ENCODE data around the gene OR7A17. TPM values are rescaled to one million over a fixed set of nuclear protein-coding genes. Genes with fewer than 3 reads are reported as not detected.

The OR7A17 gene
- polyA plus RNA-seq, 1 of the 3 experiments (the other 2 are of a cell fraction): not detected

DNA sequence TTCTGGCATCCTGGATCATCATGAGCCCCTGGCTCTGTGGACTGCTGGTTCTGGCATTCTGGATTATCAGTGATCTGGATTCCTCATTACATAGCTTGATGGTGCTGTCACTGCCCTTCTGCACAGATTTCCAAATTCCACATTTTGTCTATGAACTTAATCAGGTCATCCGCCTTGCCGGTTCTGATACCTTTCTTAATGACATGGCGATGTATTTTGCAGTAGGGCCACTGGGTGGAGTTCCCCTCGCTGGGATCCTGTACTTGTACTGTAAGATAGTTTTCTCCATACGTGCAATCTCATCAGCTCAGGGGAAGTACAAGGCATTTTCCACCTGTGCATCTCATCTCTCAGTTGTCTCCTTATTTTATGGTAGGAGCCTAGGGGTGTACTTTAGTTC, 30.9 kb upstream of the OR7A17 start:
- H3K27me3 ChIP-seq (ENCODE audit: insufficient read depth): peaks cover 9% of the 10 kb centered on the region; the same call in 1 of the 2 replicates
- peak; percentile 2 for DNase-seq

DNA sequence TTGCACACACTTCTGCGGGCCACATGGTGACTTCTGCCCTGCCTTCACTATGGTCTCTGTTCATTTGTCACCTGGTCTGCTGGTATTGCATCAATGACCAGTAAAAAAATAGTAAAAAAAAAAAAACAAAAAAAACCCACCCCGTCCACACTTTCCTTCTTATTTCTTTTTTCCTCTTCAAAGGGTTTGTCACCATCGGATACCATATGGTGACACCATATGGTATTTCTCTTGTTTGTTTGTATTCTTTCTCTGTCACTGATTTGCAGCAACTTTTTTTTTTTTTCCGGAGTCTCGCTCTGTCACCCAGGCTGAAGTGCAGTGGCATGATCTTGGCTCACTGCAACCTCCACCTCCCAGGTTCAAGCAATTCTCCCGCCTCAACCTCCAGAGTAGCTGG, 29.2 kb upstream of the OR7A17 start:
- POLR2A ChIA-PET: interaction anchor here (0.6 kb wide), 1 partner anchor 61 kb away, joined by 3 read pairs; no protein-coding TSS in a partner anchor
- DNase-seq: no peak
- Histone ChIP-seq H3K4me3 (ENCODE audit: low read depth in 2 of 2, low read length in 1 of 2) (no peak overlapping the region), H3K4me2 (no peak overlapping the region), H3K9me3 (no peaks in the 10 kb centered on the region), H3K79me2 (ENCODE audit: insufficient read depth) (no peaks in the 10 kb centered on the region), H3K27ac (ENCODE audit: low read depth in 2 of 2, low read length in 1 of 2) (no peak overlapping the region), H3K9me2 (no peaks in the 10 kb centered on the region), H2AFZ (ENCODE audit: low read depth) (no peak overlapping the region), H4K20me1 (ENCODE audit: insufficient read depth) (no peaks in the 10 kb centered on the region), H3K4me1 (ENCODE audit: control insufficient read depth in 1 of 2, insufficient read depth in 2 of 2, low read depth in 1 of 2, low read length in 1 of 2) (no peaks in the 10 kb centered on the region), H3K27me3 (ENCODE audit: insufficient read depth) (no peaks in the 10 kb centered on the region; the same call in 1 of the 2 replicates), H3F3A (replicated peaks; ENCODE audit: insufficient read depth) (no peaks in the 10 kb centered on the region), H3K36me3 (replicated peaks in 1 of 2; ENCODE audit: control insufficient read depth in 1 of 2, insufficient read depth in 2 of 2, low read length in 1 of 2) (no peaks in the 10 kb centered on the region), H3K9ac (no peak overlapping the region)
- CTCF ChIA-PET: no interaction called here
- WGBS (ENCODE audit: low lambda C conversion rate): 2% methylated on average over 6 of the region's 6 CpGs
- TF ChIP-seq, protein P1, sequence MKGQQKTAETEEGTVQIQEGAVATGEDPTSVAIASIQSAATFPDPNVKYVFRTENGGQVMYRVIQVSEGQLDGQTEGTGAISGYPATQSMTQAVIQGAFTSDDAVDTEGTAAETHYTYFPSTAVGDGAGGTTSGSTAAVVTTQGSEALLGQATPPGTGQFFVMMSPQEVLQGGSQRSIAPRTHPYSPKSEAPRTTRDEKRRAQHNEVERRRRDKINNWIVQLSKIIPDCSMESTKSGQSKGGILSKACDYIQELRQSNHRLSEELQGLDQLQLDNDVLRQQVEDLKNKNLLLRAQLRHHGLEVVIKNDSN (IDR thresholded peaks at IDR 0.05; ENCODE audit: borderline replicate concordance, low read depth): no peak
- no peak for TF ChIP-seq GABPA (IDR thresholded peaks at IDR 0.05; ENCODE audit: low read depth)
- TF ChIP-seq, protein P2, sequence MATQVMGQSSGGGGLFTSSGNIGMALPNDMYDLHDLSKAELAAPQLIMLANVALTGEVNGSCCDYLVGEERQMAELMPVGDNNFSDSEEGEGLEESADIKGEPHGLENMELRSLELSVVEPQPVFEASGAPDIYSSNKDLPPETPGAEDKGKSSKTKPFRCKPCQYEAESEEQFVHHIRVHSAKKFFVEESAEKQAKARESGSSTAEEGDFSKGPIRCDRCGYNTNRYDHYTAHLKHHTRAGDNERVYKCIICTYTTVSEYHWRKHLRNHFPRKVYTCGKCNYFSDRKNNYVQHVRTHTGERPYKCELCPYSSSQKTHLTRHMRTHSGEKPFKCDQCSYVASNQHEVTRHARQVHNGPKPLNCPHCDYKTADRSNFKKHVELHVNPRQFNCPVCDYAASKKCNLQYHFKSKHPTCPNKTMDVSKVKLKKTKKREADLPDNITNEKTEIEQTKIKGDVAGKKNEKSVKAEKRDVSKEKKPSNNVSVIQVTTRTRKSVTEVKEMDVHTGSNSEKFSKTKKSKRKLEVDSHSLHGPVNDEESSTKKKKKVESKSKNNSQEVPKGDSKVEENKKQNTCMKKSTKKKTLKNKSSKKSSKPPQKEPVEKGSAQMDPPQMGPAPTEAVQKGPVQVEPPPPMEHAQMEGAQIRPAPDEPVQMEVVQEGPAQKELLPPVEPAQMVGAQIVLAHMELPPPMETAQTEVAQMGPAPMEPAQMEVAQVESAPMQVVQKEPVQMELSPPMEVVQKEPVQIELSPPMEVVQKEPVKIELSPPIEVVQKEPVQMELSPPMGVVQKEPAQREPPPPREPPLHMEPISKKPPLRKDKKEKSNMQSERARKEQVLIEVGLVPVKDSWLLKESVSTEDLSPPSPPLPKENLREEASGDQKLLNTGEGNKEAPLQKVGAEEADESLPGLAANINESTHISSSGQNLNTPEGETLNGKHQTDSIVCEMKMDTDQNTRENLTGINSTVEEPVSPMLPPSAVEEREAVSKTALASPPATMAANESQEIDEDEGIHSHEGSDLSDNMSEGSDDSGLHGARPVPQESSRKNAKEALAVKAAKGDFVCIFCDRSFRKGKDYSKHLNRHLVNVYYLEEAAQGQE (IDR thresholded peaks at IDR 0.05; ENCODE audit: low read depth, low read length): no peak
- no peak for TF ChIP-seq RCOR1 (IDR thresholded peaks at IDR 0.05; ENCODE audit: low read length)
- TF ChIP-seq, protein P3, sequence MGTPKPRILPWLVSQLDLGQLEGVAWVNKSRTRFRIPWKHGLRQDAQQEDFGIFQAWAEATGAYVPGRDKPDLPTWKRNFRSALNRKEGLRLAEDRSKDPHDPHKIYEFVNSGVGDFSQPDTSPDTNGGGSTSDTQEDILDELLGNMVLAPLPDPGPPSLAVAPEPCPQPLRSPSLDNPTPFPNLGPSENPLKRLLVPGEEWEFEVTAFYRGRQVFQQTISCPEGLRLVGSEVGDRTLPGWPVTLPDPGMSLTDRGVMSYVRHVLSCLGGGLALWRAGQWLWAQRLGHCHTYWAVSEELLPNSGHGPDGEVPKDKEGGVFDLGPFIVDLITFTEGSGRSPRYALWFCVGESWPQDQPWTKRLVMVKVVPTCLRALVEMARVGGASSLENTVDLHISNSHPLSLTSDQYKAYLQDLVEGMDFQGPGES (IDR thresholded peaks at IDR 0.05; ENCODE audit: low read depth, low read length): no peak
- TF ChIP-seq, protein P4, sequence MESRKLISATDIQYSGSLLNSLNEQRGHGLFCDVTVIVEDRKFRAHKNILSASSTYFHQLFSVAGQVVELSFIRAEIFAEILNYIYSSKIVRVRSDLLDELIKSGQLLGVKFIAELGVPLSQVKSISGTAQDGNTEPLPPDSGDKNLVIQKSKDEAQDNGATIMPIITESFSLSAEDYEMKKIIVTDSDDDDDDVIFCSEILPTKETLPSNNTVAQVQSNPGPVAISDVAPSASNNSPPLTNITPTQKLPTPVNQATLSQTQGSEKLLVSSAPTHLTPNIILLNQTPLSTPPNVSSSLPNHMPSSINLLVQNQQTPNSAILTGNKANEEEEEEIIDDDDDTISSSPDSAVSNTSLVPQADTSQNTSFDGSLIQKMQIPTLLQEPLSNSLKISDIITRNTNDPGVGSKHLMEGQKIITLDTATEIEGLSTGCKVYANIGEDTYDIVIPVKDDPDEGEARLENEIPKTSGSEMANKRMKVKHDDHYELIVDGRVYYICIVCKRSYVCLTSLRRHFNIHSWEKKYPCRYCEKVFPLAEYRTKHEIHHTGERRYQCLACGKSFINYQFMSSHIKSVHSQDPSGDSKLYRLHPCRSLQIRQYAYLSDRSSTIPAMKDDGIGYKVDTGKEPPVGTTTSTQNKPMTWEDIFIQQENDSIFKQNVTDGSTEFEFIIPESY (IDR thresholded peaks at IDR 0.05; ENCODE audit: borderline replicate concordance, low read depth): no peak

More for the DNA sequence above, 30.9 kb upstream of the OR7A17 start:
- no peaks in the 10 kb centered on the region for H3K79me2 ChIP-seq (ENCODE audit: insufficient read depth)
- no peak overlapping the region for H3K4me3 ChIP-seq (ENCODE audit: low read depth in 2 of 2, low read length in 1 of 2)
- H4K20me1 ChIP-seq (ENCODE audit: insufficient read depth): no peaks in the 10 kb centered on the region
- TF ChIP-seq TAF1 (IDR thresholded peaks at IDR 0.05; ENCODE audit: borderline replicate concordance, low read depth, low read length) (no peak), SMC3 (IDR thresholded peaks at IDR 0.05; ENCODE audit: low read depth, low read length) (no peak), POLR2AphosphoS5 (IDR thresholded peaks at IDR 0.05; ENCODE audit: low read depth, low read length) (no peak), RXRA (IDR thresholded peaks at IDR 0.05; ENCODE audit: borderline replicate concordance, low read depth) (no peak), TCF12 (IDR thresholded peaks at IDR 0.05) (no peak), NFIC (IDR thresholded peaks at IDR 0.05; ENCODE audit: borderline replicate concordance) (no peak), EZH2phosphoT487 (IDR thresholded peaks at IDR 0.05; ENCODE audit: borderline replicate concordance, low read depth) (no peak), TEAD4 (IDR thresholded peaks at IDR 0.05; ENCODE audit: borderline replicate concordance, insufficient read depth) (no peak), CHD2 (IDR thresholded peaks at IDR 0.05; ENCODE audit: low read length, partially characterized antibody) (no peak), RFX5 (IDR thresholded peaks at IDR 0.05; ENCODE audit: low read length) (no peak), SIN3A (IDR thresholded peaks at IDR 0.05; ENCODE audit: borderline replicate concordance, low read depth, low read length) (no peak), MXI1 (IDR thresholded peaks at IDR 0.05; ENCODE audit: low read depth, low read length) (no peak), EP300 (IDR thresholded peaks at IDR 0.05; ENCODE audit: borderline replicate concordance in 1 of 2, low read depth in 1 of 2, low read length in 1 of 2) (no peak)
- TF ChIP-seq, protein P1 (IDR thresholded peaks at IDR 0.05; ENCODE audit: borderline replicate concordance, low read depth): no peak
- TF ChIP-seq, protein P5, sequence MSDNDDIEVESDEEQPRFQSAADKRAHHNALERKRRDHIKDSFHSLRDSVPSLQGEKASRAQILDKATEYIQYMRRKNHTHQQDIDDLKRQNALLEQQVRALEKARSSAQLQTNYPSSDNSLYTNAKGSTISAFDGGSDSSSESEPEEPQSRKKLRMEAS (IDR thresholded peaks at IDR 0.05; ENCODE audit: low read depth): no peak
- TF ChIP-seq, protein P6, sequence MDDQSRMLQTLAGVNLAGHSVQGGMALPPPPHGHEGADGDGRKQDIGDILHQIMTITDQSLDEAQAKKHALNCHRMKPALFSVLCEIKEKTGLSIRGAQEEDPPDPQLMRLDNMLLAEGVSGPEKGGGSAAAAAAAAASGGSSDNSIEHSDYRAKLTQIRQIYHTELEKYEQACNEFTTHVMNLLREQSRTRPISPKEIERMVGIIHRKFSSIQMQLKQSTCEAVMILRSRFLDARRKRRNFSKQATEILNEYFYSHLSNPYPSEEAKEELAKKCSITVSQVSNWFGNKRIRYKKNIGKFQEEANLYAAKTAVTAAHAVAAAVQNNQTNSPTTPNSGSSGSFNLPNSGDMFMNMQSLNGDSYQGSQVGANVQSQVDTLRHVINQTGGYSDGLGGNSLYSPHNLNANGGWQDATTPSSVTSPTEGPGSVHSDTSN (IDR thresholded peaks at IDR 0.05): no peak
- no peaks in the 10 kb centered on the region for H3K9me2 ChIP-seq
- no peak overlapping the region for H3K4me2 ChIP-seq
- ChIA-PET POLR2A (no interaction called here), CTCF (no interaction called here)
- H3F3A ChIP-seq (replicated peaks; ENCODE audit: insufficient read depth): no peaks in the 10 kb centered on the region
- no peak overlapping the region for H3K9ac ChIP-seq
- WGBS (ENCODE audit: low lambda C conversion rate): 3% methylated on average over 5 of the region's 5 CpGs
- H3K9me3 ChIP-seq: no peaks in the 10 kb centered on the region
- H3K4me1 ChIP-seq (ENCODE audit: control insufficient read depth in 1 of 2, insufficient read depth in 2 of 2, low read depth in 1 of 2, low read length in 1 of 2): no peaks in the 10 kb centered on the region
- H3K36me3 ChIP-seq (replicated peaks in 1 of 2; ENCODE audit: control insufficient read depth in 1 of 2, insufficient read depth in 2 of 2, low read length in 1 of 2): no peaks in the 10 kb centered on the region
- H3K27ac ChIP-seq (ENCODE audit: low read depth in 2 of 2, low read length in 1 of 2): no peak overlapping the region
- H2AFZ ChIP-seq (ENCODE audit: low read depth): no peak overlapping the region

Measured in SK-N-SH (cell line).